HUES48 (cell line): ENCODE data around the gene SLC40A1.
"Not testable (repeated sequence)": the region's sequence is repeated elsewhere in the genome, so short reads cannot be mapped to it uniquely, and the experiment has no call there.

Experiments used
- H3K27ac ChIP-seq: one replicate; pipeline ENCODE4 v1.7.0; 2013; ENCODE audit warnings: low read depth, low read length, inconsistent platforms
- H3K27me3 ChIP-seq: 2 replicates; pipeline ENCODE4 v1.6.1; 2013; ENCODE audit warnings: mild to moderate bottlenecking, low read length; ENCODE audit not compliant: control insufficient read depth, insufficient read depth
- H3K36me3 ChIP-seq: 2 replicates; pipeline ENCODE4 v1.6.1; 2013; ENCODE audit warnings: low read length; ENCODE audit not compliant: control insufficient read depth, insufficient read depth
- H3K4me1 ChIP-seq: 2 replicates; pipeline ENCODE4 v1.6.1; 2013; ENCODE audit warnings: mild to moderate bottlenecking, low read length; ENCODE audit not compliant: control insufficient read depth, insufficient read depth
- H3K4me3 ChIP-seq: 2 replicates; pipeline ENCODE4 v1.5.1; 2013; ENCODE audit warnings: mild to moderate bottlenecking, low read depth, low read length
- H3K9ac ChIP-seq: 2 replicates; pipeline ENCODE4 v1.6.1; 2013; ENCODE audit warnings: mild to moderate bottlenecking, low read depth, low read length, moderate library complexity
- H3K9me3 ChIP-seq: 2 replicates; pipeline ENCODE4 v1.6.1; 2013; ENCODE audit warnings: low read length; ENCODE audit not compliant: control insufficient read depth, insufficient read depth

The SLC40A1 gene

GRCh38 chr2:189614585-189614984, 34.0 kb upstream of the SLC40A1 start:
- Histone ChIP-seq H3K9me3 (no peaks in the 10 kb centered on the region), H3K36me3 (no peaks in the 10 kb centered on the region), H3K4me3 (no peak overlapping the region), H3K27me3 (no peaks in the 10 kb centered on the region), H3K9ac (no peak overlapping the region), H3K4me1 (no peaks in the 10 kb centered on the region), H3K27ac (no peak overlapping the region)

GRCh38 chr2:189613650-189614420, 33.2 kb upstream of the SLC40A1 start:
- Histone ChIP-seq H3K36me3 (no peaks in the 10 kb centered on the region), H3K4me3 (no peak overlapping the region), H3K4me1 (no peaks in the 10 kb centered on the region), H3K9ac (no peak overlapping the region), H3K27me3 (no peaks in the 10 kb centered on the region), H3K9me3 (no peaks in the 10 kb centered on the region), H3K27ac (peak overlapping the region; percentile 40)

GRCh38 chr2:189613077-189613636, 32.6 kb upstream of the SLC40A1 start:
- Histone ChIP-seq H3K27ac (peak overlapping the region; percentile 40), H3K4me3 (no peak overlapping the region), H3K36me3 (no peaks in the 10 kb centered on the region), H3K9me3 (no peaks in the 10 kb centered on the region), H3K4me1 (no peaks in the 10 kb centered on the region), H3K27me3 (no peaks in the 10 kb centered on the region), H3K9ac (no peak overlapping the region)

- H3K27ac ChIP-seq, result no peak overlapping the region
- no peak overlapping the region for H3K4me3 ChIP-seq
- H3K9me3 ChIP-seq, result no peaks in the 10 kb centered on the region
- no peaks in the 10 kb centered on the region for H3K27me3 ChIP-seq
- H3K36me3 ChIP-seq, result no peaks in the 10 kb centered on the region
- no peaks in the 10 kb centered on the region for H3K4me1 ChIP-seq
- no peak overlapping the region for H3K9ac ChIP-seq
Measured at GRCh38 chr2:189610700-189611099, 30.1 kb upstream of the SLC40A1 start.

GRCh38 chr2:189609853-189610252, 29.3 kb upstream of the SLC40A1 start:
- no peak overlapping the region for H3K4me3 ChIP-seq
- no peaks in the 10 kb centered on the region for H3K4me1 ChIP-seq
- H3K9ac ChIP-seq, result no peak overlapping the region
- H3K36me3 ChIP-seq, result no peaks in the 10 kb centered on the region
- H3K9me3 ChIP-seq, result no peaks in the 10 kb centered on the region
- H3K27me3 ChIP-seq, result no peaks in the 10 kb centered on the region
- H3K27ac ChIP-seq, result no peak overlapping the region

GRCh38 chr2:189609423-189609816, 28.8 kb upstream of the SLC40A1 start:
- Histone ChIP-seq H3K4me3 (no peak overlapping the region), H3K27me3 (no peaks in the 10 kb centered on the region), H3K27ac (no peak overlapping the region), H3K36me3 (no peaks in the 10 kb centered on the region), H3K4me1 (no peaks in the 10 kb centered on the region), H3K9me3 (no peaks in the 10 kb centered on the region), H3K9ac (no peak overlapping the region)

GRCh38 chr2:189608795-189609422, 28.3 kb upstream of the SLC40A1 start:
- Histone ChIP-seq H3K4me3 (no peak overlapping the region), H3K27ac (no peak overlapping the region), H3K27me3 (no peaks in the 10 kb centered on the region), H3K36me3 (no peaks in the 10 kb centered on the region), H3K9ac (no peak overlapping the region), H3K9me3 (no peaks in the 10 kb centered on the region), H3K4me1 (no peaks in the 10 kb centered on the region)

- no peak overlapping the region for H3K4me3 ChIP-seq
- H3K9me3 ChIP-seq, result no peaks in the 10 kb centered on the region
- H3K9ac ChIP-seq, result no peak overlapping the region
- no peaks in the 10 kb centered on the region for H3K36me3 ChIP-seq
- H3K27me3 ChIP-seq, result no peaks in the 10 kb centered on the region
- no peaks in the 10 kb centered on the region for H3K4me1 ChIP-seq
- no peak overlapping the region for H3K27ac ChIP-seq
Measured at GRCh38 chr2:189608170-189608569, 27.6 kb upstream of the SLC40A1 start.

GRCh38 chr2:189602233-189602632, 21.6 kb upstream of the SLC40A1 start:
- Histone ChIP-seq H3K9me3 (no peaks in the 10 kb centered on the region), H3K4me1 (no peaks in the 10 kb centered on the region)

GRCh38 chr2:189601652-189602051, 21.1 kb upstream of the SLC40A1 start:
- not testable (repeated sequence) for H3K36me3 ChIP-seq, H3K27me3 ChIP-seq, H3K9me3 ChIP-seq, H3K27ac ChIP-seq, H3K4me3 ChIP-seq, H3K4me1 ChIP-seq, H3K9ac ChIP-seq

More at GRCh38 chr2:189602233-189602632, 21.6 kb upstream of the SLC40A1 start:
- Histone ChIP-seq H3K4me3 (no peak overlapping the region), H3K27ac (no peak overlapping the region), H3K27me3 (no peaks in the 10 kb centered on the region), H3K36me3 (no peaks in the 10 kb centered on the region), H3K9ac (no peak overlapping the region)

GRCh38 chr2:189601043-189601442, 20.5 kb upstream of the SLC40A1 start:
- no peak overlapping the region for H3K9ac ChIP-seq
- H3K27ac ChIP-seq, result no peak overlapping the region
- H3K36me3 ChIP-seq, result no peaks in the 10 kb centered on the region
- no peak overlapping the region for H3K4me3 ChIP-seq
- H3K4me1 ChIP-seq, result no peaks in the 10 kb centered on the region
- no peaks in the 10 kb centered on the region for H3K27me3 ChIP-seq
- H3K9me3 ChIP-seq, result no peaks in the 10 kb centered on the region
